HG03045 (cell line): ENCODE measurements around the gene MGRN1.

Source experiments
- ATAC-seq: cut with Tn5 transposase; IDR thresholded peaks from one replicate; pipeline ENCODE4 v1.9.1; 2021; ENCODE audit warnings: mild to moderate bottlenecking, moderate library complexity; ENCODE audit not compliant: unreplicated experiment

The MGRN1 gene

DNA sequence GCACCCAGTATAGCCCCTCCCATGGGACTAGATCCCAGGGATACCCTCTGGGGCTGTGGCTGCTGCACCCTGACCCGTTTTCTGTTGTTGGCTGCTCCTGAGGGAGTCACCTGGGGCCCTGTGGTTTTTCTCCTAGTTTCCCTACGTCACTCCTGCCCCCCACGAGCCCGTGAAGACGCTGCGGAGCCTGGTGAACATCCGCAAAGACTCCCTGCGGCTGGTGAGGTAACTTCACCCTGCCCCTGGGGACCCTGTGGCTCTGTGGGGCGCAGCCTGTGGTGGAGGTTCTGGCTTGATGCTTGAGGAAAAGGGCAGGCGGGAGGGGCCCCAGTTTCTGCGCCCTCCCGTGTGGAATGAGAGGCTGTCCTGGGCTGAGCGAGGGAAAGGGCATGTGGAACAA is 27.2 kb downstream of the MGRN1 start:
- no peak for ATAC-seq

- no peak for ATAC-seq
Observed at GRCh38 chr16:4652561-4652960, 27.9 kb downstream of the MGRN1 start.

- no peak for ATAC-seq
Observed at GRCh38 chr16:4654011-4654963, 29.7 kb downstream of the MGRN1 start.

- ATAC-seq = no peak
Observed at GRCh38 chr16:4654964-4655590, 30.5 kb downstream of the MGRN1 start.

DNA sequence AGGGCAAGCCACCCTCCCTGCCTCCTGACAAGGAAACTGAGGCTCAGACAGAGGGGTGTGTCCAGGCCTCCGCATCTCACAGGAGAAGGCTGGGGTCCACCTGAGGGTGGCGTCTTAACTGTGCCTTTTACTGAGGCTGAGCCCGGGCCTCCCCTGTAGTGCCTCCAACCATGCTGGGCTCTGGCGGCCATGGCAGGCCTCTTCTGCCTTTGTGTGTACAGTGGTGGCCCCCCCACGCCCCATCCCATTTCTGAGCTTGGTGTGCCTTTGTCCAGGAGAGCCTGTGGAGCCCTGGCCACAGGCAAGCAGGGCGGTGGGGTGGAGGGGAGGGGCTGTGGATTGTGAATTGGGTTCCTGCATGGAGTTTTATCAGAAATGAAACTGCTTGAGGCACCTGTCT is 31.2 kb downstream of the MGRN1 start:
- ATAC-seq = no peak

GRCh38 chr16:4656221-4656620 is 31.6 kb downstream of the MGRN1 start:
- no peak for ATAC-seq

DNA sequence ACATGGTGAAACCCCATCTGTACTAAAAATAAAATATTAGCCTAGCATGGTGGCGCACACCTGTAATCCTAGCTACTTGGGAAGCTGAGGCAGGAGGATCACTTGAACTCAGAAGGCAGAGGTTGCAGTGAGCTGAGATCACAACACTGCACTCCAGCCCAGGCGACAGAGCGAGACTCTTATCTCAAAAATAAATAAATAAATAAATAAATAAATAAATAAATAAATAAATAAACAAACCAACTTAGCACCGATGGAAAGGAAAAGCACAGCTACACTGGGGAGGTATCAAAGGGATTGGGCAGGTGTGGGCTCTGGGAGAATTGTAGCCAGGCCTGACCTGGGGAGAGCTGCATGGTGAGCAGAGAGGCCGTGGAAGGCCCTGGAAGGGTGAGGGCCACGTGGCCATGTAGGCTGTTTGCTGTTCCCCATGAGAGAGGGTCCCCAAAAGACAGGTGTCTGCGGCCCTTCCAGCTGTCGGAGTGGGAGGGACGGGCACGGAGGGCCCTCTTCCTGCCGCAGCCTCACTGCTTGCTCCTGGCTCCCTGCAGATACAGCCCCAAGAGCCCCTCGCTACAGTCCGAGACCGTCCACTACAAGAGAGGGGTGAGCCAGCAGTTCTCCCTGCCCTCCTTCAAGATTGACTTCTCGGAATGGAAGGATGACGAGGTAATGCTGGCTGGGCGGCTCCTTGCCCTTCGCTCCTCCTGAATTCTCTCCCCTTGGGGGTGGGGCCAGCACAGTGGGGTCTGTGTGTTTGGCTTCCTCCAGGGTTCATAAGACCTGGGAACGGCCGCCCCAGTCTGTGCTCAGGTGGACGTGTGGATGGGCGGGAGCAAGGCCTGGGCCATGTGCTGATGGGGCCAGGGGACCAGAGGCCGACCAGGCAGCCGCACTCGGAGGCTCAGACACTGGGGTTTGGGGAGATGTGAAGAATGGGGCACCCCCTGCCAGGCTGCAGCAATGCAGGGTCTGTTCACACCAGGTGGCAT is 32.4 kb downstream of the MGRN1 start:
- ATAC-seq = no peak

GRCh38 chr16:4659363-4660353 is 35.0 kb downstream of the MGRN1 start:
- ATAC-seq = no peak

DNA sequence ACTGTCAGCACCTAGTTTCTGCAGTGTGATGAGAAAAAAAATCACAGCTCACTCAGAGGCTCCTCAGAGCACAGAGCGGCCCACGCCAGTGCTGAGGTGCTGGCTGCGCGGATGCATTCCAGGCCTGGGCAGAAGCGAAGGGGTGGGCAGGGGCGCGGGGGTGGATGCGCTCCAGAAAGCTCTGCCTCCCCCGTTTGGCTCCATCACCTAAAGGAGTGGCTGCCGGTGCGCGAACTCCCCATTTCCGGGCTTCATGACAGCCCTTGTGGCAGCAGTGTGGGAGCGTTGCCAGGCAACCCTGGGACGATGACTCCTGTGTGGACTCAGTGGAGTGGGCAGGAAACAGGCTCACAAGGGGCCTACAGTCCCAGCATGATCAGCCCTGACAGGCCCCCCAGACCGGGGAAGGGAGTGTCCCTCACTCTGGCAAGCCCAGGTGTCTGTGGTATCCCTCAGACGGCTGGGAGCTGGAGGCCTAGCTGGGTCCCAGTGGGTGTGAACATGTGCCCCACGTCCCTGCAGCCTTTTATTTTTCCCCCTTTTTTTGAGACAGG is 35.9 kb downstream of the MGRN1 start:
- no peak for ATAC-seq

GRCh38 chr16:4661661-4662060 is 37.0 kb downstream of the MGRN1 start:
- ATAC-seq = no peak

DNA sequence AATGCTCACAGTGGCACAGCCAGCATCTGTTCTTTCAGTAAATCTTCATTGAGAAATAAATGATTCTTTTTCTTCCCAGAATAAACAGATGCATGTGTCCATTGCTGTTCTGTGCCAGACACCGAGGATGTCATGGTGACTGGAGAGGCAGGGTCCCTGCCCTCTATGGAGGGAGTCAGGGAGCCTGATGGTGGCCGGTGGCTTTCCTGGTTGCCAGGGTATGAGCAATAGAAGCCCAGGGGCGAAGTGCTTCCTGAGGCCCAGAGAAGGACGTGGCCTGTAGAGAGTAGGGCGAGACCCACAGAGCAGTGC is 38.8 kb downstream of the MGRN1 start:
- no peak for ATAC-seq

DNA sequence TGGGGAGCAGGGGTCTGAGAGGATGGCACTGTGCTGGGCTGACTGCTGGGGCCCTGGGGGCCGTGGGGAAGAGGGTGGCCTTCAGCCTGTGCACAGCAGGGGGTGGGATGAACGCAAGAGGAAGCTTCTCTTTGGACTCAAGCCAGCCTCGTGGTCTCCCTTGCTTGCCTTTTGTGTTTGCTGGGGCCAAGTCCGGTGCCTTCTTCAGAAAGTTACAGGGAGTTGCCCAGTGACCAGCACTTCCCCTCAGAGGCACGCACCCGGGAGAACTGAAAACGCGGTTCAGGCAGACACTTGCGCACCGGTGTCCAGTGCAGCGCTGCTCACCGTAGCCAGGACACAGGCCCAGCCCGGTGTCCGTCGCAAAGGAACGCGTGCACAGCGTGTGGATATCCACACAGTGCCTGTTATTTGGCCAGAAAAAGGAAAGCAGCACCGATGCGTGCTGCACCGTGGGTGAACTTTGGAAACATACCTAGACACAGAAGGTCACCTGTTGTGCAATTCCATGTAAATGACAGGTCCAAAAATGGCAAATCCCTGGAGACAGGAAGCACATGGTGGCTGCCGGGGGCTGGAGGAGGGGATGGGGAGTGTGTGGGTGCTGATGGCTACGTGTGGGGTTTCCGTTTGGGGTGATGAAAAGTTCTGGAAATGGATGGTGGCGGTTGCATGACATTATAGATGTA is 39.3 kb downstream of the MGRN1 start:
- no peak for ATAC-seq

DNA sequence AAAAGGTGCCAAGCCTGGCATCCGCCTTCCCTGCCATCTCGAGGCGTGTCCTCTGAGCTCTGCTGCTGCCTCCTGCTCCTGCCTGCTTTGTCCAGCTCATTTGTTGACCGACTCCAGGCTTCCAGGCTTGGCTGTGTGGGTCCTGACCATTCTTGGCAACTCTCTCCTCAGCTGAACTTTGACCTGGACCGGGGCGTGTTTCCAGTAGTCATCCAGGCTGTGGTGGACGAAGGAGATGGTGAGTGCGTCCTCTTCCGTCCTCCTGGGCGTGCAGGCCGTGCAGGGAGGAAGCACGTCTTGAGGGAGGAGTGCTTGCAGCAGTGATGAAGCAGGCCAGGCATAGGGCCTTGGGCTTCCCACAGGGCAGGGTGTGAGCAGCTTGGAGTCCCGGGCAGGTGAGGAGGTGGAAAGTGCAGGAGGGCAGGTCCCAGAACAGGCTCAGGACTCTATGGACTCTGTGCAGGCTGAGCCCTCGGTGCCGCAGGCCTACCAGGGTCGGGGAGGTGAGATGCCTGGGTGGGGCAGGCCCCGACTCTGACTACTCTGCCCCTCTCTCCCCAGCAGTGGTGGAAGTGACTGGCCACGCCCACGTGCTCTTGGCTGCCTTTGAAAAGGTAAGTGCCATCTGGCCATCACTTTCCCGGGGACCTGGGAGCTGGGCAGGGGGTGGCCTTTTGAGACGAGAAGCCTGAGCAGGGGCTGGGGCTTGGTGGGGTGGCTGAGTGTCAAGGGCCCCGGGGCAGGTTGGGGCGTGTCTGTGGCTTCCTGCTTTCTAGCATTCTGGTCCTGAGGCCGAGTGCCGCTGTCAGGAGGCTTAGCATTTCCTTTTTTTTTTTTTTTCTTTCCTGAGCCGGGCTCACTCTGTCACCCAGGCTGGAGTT is 40.2 kb downstream of the MGRN1 start:
- no peak for ATAC-seq

DNA sequence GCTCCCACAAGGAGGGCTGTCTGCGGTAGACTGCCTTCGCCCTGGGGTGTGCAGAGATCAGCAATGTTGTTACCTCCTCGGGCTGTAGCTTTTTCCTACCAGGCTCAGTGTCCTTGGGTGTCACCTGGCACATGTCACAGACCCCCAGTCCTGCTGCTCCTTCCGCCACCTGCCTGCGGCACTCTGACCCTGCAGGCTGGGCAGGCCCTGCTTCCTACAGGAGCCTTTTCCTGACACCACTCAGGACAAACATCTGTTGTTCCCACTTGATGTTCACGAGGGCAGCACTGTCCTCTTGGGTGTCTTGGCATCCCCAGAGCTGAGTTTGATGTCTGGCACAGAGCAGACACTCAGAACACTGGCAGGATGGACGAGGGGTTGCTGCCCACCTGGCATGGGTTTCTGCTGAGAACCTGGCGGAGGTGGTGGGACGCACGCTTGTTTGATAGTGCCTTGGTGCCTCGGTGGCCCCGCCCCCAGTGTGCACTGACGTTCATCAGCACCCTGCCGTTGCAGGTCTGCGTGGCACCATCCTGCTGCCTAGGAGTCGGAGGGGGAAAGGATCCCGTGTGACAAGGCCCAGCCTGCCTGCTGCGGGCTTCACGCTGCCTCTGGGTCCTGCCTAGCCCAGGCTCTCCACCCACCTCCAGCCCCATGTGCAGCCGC is 42.0 kb downstream of the MGRN1 start:
- no peak for ATAC-seq

DNA sequence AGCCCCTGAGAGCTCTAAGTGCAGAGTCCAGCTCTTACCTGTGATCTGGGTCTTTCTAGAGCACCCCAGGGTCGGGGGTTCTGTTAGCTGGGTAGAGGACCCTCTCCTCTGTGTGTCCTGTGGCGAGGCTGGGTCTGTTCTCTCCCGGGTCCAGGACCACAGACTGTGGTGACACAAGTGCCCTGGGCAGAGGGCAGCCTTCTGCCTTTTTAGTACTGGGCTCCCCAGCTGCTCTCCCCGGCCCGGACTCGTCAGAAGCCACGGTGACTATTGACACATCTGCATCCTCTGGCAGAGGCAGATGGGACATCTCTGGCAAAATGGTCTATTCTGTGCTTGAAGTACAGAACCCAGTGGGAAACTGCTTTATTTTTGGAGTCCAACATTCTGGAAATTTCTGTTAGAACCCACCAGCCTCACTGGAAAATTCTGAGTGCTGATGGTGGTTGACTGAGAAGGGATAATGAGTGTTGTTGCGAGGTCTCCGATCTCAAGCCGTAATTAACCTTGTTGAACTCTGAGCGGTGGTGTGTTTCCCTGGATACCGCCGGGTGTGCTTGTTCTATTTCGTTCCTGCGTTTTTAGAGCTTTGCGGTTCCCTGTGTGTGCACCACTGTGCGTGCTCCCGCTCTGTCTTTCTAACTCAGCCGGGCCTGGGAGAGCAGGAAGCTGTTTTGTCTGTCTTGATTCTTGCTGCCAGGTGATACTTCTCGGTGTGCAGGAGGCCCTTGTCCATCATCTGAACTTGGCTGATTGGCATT is 42.8 kb downstream of the MGRN1 start:
- no peak for ATAC-seq

GRCh38 chr16:4668313-4668960 is 43.8 kb downstream of the MGRN1 start:
- ATAC-seq = no peak
